HCT116 (cell line): ENCODE measurements around the gene TXLNG. TPM values are rescaled to one million over a fixed set of nuclear protein-coding genes. Genes with fewer than 3 reads are reported as not detected.

Source experiments
- ATAC-seq: fragments of 200-7000 bp; cut with Tn5 transposase; 2 replicates; pipeline ENCODE4 v1.9.1; 2020; ENCODE audit warnings: mild to moderate bottlenecking, moderate library complexity
- BruUV-seq: library from RNA; stranded (reverse); fragments of 400-500 nt; replicated peaks from 2 replicates; lab custom pipeline; 2021; lab: Mats Ljungman, UMichigan
- CTCF ChIA-PET: fragments of 300-600 bp; sonication (Branson Sonifier 250); formaldehyde crosslinking; loops from one replicate; lab custom pipeline; 2021; ENCODE audit warnings: antibody characterized with exemption; lab: Charles Lee
- POLR2A ChIA-PET: fragments of 300-600, 350-600 bp; sonication (Branson Sonifier 250); formaldehyde crosslinking; loops from one replicate; lab custom pipeline; 2021; ENCODE audit warnings: antibody characterized with exemption; lab: Charles Lee
- RAD21 ChIA-PET, 2 experiments: fragments of 300-600 bp; sonication (Branson Sonifier 250); formaldehyde crosslinking; loops; one replicate each; lab custom pipeline; 2023; ENCODE audit warnings: low total read pairs in 2 of 2; ENCODE audit not compliant: uncharacterized antibody in 2 of 2, unreplicated experiment in 2 of 2, low non-redundant PET in 1 of 2; lab: Charles Lee
- DNase-seq: peaks from one replicate; pipeline ENCODE4 v3.0.0-alpha.2; 2010; ENCODE audit warnings: low read depth, low spot score
- H2AFZ ChIP-seq: fragments of 200-600 bp; shearing (Covaris generic), sonication (generic); 2 replicates; pipeline ENCODE4 v1.6.1; 2017; ENCODE audit warnings: low read depth, mixed run types, mixed read lengths, antibody characterized with exemption, low read length; ENCODE audit not compliant: poor library complexity, severe bottlenecking
- H3K27ac ChIP-seq: 2 replicates; pipeline ENCODE4 v1.5.1; 2012; ENCODE audit warnings: low read depth, low read length
- H3K27me3 ChIP-seq: fragments of 200-600 bp; sonication (generic); 2 replicates; pipeline ENCODE4 v1.6.1; 2016; ENCODE audit warnings: mixed run types, low read length, mixed read lengths; ENCODE audit not compliant: insufficient read depth
- H3K36me3 ChIP-seq, 2 experiments: fragments of 200-500 bp in 1 of 2; fragments of 200-600 bp in 1 of 2; sonication (Bioruptor generic) in 1 of 2; sonication (generic) in 1 of 2; 2 replicates each; pipeline versions ENCODE4 v1.5.1 to v1.6.1; 2014 to 2016; ENCODE audit warnings: low read length in 2 of 2, inconsistent platforms in 1 of 2, mixed read lengths in 1 of 2, mixed run types in 1 of 2; ENCODE audit not compliant: insufficient read depth in 2 of 2, control insufficient read depth in 1 of 2
- H3K4me1 ChIP-seq, 2 experiments: fragments of 200-600 bp in 1 of 2; sonication (generic) in 1 of 2; 2 replicates each; pipeline versions ENCODE4 v1.5.1 to v1.6.1; 2012 to 2017; ENCODE audit warnings: low read length in 2 of 2, inconsistent platforms in 1 of 2, mild to moderate bottlenecking in 1 of 2, mixed read lengths in 1 of 2, mixed run types in 1 of 2, moderate library complexity in 1 of 2; ENCODE audit not compliant: insufficient read depth in 2 of 2, control insufficient read depth in 1 of 2
- H3K4me2 ChIP-seq: fragments of 200-600 bp; sonication (generic); 2 replicates; pipeline ENCODE4 v1.6.1; 2017; ENCODE audit warnings: mixed run types, low read length, mixed read lengths
- H3K4me3 ChIP-seq, 2 experiments: fragments of 200-600 bp in 1 of 2; sonication (generic) in 1 of 2; replicated peaks in 1 of 2; 2 replicates each; pipeline ENCODE4 v1.5.1; 2011 to 2016; ENCODE audit warnings: low read length in 2 of 2, control low read depth in 1 of 2, low read depth in 1 of 2, mild to moderate bottlenecking in 1 of 2, mixed read lengths in 1 of 2, mixed run types in 1 of 2
- H3K79me2 ChIP-seq: fragments of 200-600 bp; sonication (generic); 2 replicates; pipeline ENCODE4 v1.6.1; 2017; ENCODE audit warnings: mild to moderate bottlenecking, mixed run types, low read length, moderate library complexity, mixed read lengths; ENCODE audit not compliant: insufficient read depth
- H3K9ac ChIP-seq: fragments of 200-600 bp; sonication (generic); 2 replicates; pipeline ENCODE4 v1.6.1; 2016; ENCODE audit warnings: low read length, mixed read lengths
- H3K9me2 ChIP-seq: fragments of 200-600 bp; sonication (generic), shearing (Covaris generic); 2 replicates; pipeline ENCODE4 v1.6.1; 2017; ENCODE audit warnings: mixed run types, mild to moderate bottlenecking, moderate library complexity; ENCODE audit not compliant: insufficient read depth
- H3K9me3 ChIP-seq, 2 experiments: fragments of 200-500 bp in 1 of 2; fragments of 200-600 bp in 1 of 2; sonication (Bioruptor generic) in 1 of 2; sonication (generic) in 1 of 2; 2 replicates each; pipeline ENCODE4 v1.6.1; 2014 to 2017; ENCODE audit warnings: low read length in 2 of 2, mixed read lengths in 2 of 2, inconsistent platforms in 1 of 2, low read depth in 1 of 2, mild to moderate bottlenecking in 1 of 2, mixed run types in 1 of 2, moderate library complexity in 1 of 2; ENCODE audit not compliant: control insufficient read depth in 1 of 2, insufficient read depth in 1 of 2
- H4K20me1 ChIP-seq: fragments of 200-600 bp; sonication (generic), shearing (Covaris generic); 2 replicates; pipeline ENCODE4 v1.6.1; 2017; ENCODE audit warnings: mixed run types, mild to moderate bottlenecking, moderate library complexity; ENCODE audit not compliant: insufficient read depth
- CEBPB ChIP-seq: IDR thresholded peaks from 2 replicates; pipeline ENCODE4 v1.6.1; 2012; ENCODE audit warnings: low read depth
- EGR1 ChIP-seq: IDR thresholded peaks from 2 replicates; pipeline ENCODE4 v1.6.1; 2012; ENCODE audit warnings: low read depth
- EZH2 ChIP-seq: fragments of 200-600 bp; sonication (generic); IDR thresholded peaks from 2 replicates; pipeline ENCODE4 v1.6.1; 2017; ENCODE audit warnings: antibody characterized with exemption, mixed run types
- EZH2phosphoT487 ChIP-seq: fragments of 200-600 bp; IDR thresholded peaks from 2 replicates; pipeline ENCODE4 v1.6.1; 2018; ENCODE audit warnings: antibody characterized with exemption, borderline replicate concordance
- FOSL1 ChIP-seq: IDR thresholded peaks from 2 replicates; pipeline ENCODE4 v1.6.1; 2012; ENCODE audit warnings: low read depth
- JUND ChIP-seq: IDR thresholded peaks from 2 replicates; pipeline ENCODE4 v1.6.1; 2012
- POLR2A ChIP-seq: IDR thresholded peaks from 2 replicates; pipeline ENCODE4 v1.7.0; 2011; ENCODE audit warnings: borderline replicate concordance; ENCODE audit not compliant: insufficient read depth, insufficient read length; ENCODE audit errors: extremely low read depth
- POLR2AphosphoS5 ChIP-seq: IDR thresholded peaks from 2 replicates; pipeline ENCODE4 v1.6.1; 2011; ENCODE audit warnings: mild to moderate bottlenecking, low read depth, low read length, moderate library complexity
- RAD21 ChIP-seq: IDR thresholded peaks from 2 replicates; pipeline ENCODE4 v1.6.1; 2012; ENCODE audit warnings: low read depth, mild to moderate bottlenecking
- SIN3A ChIP-seq: IDR thresholded peaks from 2 replicates; pipeline ENCODE4 v1.6.1; 2012; ENCODE audit warnings: low read depth
- SRF ChIP-seq: IDR thresholded peaks from 2 replicates; pipeline ENCODE4 v1.6.1; 2012; ENCODE audit warnings: low read depth
- YY1 ChIP-seq: IDR thresholded peaks from 2 replicates; pipeline ENCODE4 v1.6.1; 2011; ENCODE audit warnings: low read length, low read depth, moderate library complexity, mild to moderate bottlenecking; ENCODE audit not compliant: insufficient replicate concordance; ENCODE audit errors: extremely low read depth
- ZFX ChIP-seq: fragments of 450-650 bp; IDR thresholded peaks from 2 replicates; pipeline ENCODE4 v1.6.1; 2017
- ZNF274 ChIP-seq: fragments of 200-500 bp; sonication (Bioruptor generic); IDR thresholded peaks from 2 replicates; pipeline ENCODE4 v1.6.1; 2014; ENCODE audit warnings: mild to moderate bottlenecking, low read depth, low read length, inconsistent platforms
- intact Hi-C: fragments of 100-400 bp; cut with micrococcal nuclease; formaldehyde crosslinking; loops from 2 replicates; pipeline ENCODE4 v1.10.0; 2022
- total RNA-seq: library from RNA; stranded (reverse); gene quantifications from one replicate; pipeline ENCODE4 v1.2.1, GENCODE V29; 2021; ENCODE audit not compliant: unreplicated experiment
- TF ChIP-seq, protein P1 (sequence below), 3 experiments: fragments of 200-600 bp in 1 of 3; sonication (generic) in 1 of 3; IDR thresholded peaks in 2 of 3; conservative IDR thresholded peaks in 1 of 3; 2 replicates each; pipeline ENCODE4 v1.5.1; 2012 to 2017; ENCODE audit warnings: low read depth in 2 of 3, low read length in 2 of 3, antibody characterized with exemption in 1 of 3, borderline replicate concordance in 1 of 3, control low read depth in 1 of 3, mild to moderate bottlenecking in 1 of 3, mixed read lengths in 1 of 3, mixed run types in 1 of 3, moderate library complexity in 1 of 3; ENCODE audit not compliant: insufficient read depth in 1 of 3
- TF ChIP-seq, protein P2 (sequence below): IDR thresholded peaks from 2 replicates; pipeline ENCODE4 v1.6.1; 2012
- TF ChIP-seq, protein P3 (sequence below): IDR thresholded peaks from 2 replicates; pipeline ENCODE4 v1.6.1; 2012
- TF ChIP-seq, protein P4 (sequence below): IDR thresholded peaks from 2 replicates; pipeline ENCODE4 v1.6.1; 2011; ENCODE audit warnings: mild to moderate bottlenecking, low read length, moderate library complexity; ENCODE audit not compliant: insufficient replicate concordance; ENCODE audit errors: extremely low read depth

Gene TXLNG
- total RNA-seq, 1 experiment from 2014 or later, result 22.9 TPM

DNA sequence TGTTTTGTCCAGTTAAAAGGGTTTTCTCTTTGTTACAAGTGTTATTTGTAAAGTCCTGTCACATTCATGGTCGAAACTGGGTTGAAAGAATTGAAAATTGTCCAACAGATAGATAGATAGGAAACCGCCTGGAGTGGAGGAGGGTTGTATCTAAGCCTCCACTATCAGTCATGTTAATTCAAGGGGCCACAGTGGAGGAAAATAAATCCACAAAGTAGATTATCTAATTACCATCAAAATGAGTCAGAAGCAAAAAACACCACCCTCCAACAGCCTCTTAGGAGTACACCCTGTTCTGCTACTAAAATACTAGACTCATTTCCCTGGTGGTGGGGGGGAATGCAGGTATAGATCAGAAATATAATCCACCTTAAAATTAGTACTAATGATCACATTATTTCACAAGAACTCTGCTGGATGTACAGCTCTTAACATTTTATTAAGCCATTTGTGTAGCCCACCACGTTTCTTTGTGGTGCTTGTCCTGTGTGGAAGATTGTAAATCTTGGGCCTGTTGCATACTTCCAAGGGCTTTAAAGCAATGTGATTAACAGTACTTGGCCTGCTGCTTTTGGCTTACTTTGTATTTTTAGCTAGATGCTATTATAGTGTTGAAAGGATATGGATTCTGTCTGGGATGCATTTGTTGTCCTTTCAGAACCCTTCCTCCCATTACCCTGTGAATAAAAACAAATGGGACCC lies 57.1 kb downstream of the TXLNG start (continued):
- TF ChIP-seq, protein P1, sequence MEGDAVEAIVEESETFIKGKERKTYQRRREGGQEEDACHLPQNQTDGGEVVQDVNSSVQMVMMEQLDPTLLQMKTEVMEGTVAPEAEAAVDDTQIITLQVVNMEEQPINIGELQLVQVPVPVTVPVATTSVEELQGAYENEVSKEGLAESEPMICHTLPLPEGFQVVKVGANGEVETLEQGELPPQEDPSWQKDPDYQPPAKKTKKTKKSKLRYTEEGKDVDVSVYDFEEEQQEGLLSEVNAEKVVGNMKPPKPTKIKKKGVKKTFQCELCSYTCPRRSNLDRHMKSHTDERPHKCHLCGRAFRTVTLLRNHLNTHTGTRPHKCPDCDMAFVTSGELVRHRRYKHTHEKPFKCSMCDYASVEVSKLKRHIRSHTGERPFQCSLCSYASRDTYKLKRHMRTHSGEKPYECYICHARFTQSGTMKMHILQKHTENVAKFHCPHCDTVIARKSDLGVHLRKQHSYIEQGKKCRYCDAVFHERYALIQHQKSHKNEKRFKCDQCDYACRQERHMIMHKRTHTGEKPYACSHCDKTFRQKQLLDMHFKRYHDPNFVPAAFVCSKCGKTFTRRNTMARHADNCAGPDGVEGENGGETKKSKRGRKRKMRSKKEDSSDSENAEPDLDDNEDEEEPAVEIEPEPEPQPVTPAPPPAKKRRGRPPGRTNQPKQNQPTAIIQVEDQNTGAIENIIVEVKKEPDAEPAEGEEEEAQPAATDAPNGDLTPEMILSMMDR (IDR thresholded peaks at IDR 0.05 in 2 of 3, conservative IDR thresholded peaks at IDR 0.05 in 1 of 3; ENCODE audit: borderline replicate concordance in 1 of 3, insufficient read depth in 1 of 3, low read depth in 2 of 3, low read length in 2 of 3), result no peak
- TF ChIP-seq EZH2 (no peak), FOSL1 (no peak), JUND (no peak), ZNF274 (no peak), POLR2AphosphoS5 (no peak), CEBPB (no peak), SRF (no peak), ZFX (no peak), YY1 (no peak), RAD21 (no peak), EGR1 (no peak)
- TF ChIP-seq, protein P2, sequence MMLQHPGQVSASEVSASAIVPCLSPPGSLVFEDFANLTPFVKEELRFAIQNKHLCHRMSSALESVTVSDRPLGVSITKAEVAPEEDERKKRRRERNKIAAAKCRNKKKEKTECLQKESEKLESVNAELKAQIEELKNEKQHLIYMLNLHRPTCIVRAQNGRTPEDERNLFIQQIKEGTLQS, result no peak
- TF ChIP-seq, protein P3, sequence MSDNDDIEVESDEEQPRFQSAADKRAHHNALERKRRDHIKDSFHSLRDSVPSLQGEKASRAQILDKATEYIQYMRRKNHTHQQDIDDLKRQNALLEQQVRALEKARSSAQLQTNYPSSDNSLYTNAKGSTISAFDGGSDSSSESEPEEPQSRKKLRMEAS, result no peak

DNA sequence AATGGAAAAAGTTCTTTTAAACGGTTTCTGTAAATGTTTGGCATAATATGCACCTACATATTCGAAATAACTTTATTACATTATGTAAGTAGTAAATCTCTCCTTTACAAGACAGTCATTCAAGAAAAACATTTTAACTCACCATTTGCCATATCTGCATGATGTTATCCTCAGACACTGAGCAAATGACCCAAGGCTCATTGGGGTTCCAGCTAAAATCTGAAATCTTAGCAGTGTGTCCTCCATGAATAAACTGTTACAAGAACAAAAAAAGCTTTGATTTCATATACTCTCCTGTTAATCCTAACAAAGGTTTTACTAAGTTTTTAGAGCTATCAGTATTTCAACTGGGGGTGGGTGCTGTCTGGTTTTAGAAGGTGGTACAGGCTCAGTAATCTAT lies 59.4 kb downstream of the TXLNG start:
- no peaks in the 10 kb centered on the region for H4K20me1 ChIP-seq
- H3K79me2 ChIP-seq, result peaks cover 5% of the 10 kb centered on the region; the same call in 1 of the 2 replicates
- H2AFZ ChIP-seq, result no peak overlapping the region
- no peak overlapping the region for H3K4me2 ChIP-seq
- ATAC-seq (no peak), DNase-seq (no peak)
- H3K9me2 ChIP-seq, result no peaks in the 10 kb centered on the region
- no peaks in the 10 kb centered on the region for H3K4me1 ChIP-seq
- intact Hi-C loops, result no loop called here
- POLR2A ChIA-PET, result no interaction called here
- BruUV-seq, result no TSS peak
- H3K4me3 ChIP-seq, result no peak overlapping the region
- H3K9ac ChIP-seq, result no peak overlapping the region
- CTCF ChIA-PET, result no interaction called here
- no peaks in the 10 kb centered on the region for H3K27me3 ChIP-seq
- H3K27ac ChIP-seq, result no peak overlapping the region
- RAD21 ChIA-PET, result no interaction called here
- no peaks in the 10 kb centered on the region for H3K9me3 ChIP-seq
- peaks cover 9 to 14% of the 10 kb centered on the region in 2 experiments; a peak in 2 of 4 replicates for H3K36me3 ChIP-seq
- TF ChIP-seq EZH2phosphoT487 (no peak), JUND (no peak), SIN3A (no peak), RAD21 (no peak), POLR2A (no peak), ZNF274 (no peak), YY1 (no peak)
- TF ChIP-seq, protein P4, sequence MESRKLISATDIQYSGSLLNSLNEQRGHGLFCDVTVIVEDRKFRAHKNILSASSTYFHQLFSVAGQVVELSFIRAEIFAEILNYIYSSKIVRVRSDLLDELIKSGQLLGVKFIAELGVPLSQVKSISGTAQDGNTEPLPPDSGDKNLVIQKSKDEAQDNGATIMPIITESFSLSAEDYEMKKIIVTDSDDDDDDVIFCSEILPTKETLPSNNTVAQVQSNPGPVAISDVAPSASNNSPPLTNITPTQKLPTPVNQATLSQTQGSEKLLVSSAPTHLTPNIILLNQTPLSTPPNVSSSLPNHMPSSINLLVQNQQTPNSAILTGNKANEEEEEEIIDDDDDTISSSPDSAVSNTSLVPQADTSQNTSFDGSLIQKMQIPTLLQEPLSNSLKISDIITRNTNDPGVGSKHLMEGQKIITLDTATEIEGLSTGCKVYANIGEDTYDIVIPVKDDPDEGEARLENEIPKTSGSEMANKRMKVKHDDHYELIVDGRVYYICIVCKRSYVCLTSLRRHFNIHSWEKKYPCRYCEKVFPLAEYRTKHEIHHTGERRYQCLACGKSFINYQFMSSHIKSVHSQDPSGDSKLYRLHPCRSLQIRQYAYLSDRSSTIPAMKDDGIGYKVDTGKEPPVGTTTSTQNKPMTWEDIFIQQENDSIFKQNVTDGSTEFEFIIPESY, result no peak
- TF ChIP-seq, protein P3, result no peak
- TF ChIP-seq, protein P1 (IDR thresholded peaks at IDR 0.05 in 2 of 3, conservative IDR thresholded peaks at IDR 0.05 in 1 of 3; ENCODE audit: borderline replicate concordance in 1 of 3, insufficient read depth in 1 of 3, low read depth in 2 of 3, low read length in 2 of 3), result no peak
